Sigmoid colon (tissue), 4 donors: ENCODE data around the gene RAP2A.

Experiments
- CTCF ChIP-seq, 4 experiments: fragments of 450-650 bp in 3 of 4; fragments of 200-600 bp in 1 of 4; IDR thresholded peaks; one replicate each; pipeline ENCODE4 v1.5.1; 2016 to 2019; ENCODE audit warnings: antibody characterized with exemption in 4 of 4, mild to moderate bottlenecking in 3 of 4, moderate library complexity in 2 of 4
- EP300 ChIP-seq, 4 donors: sonication (generic); formaldehyde crosslinking; IDR thresholded peaks; one replicate each; pipeline ENCODE4 v1.6.1; 2017; ENCODE audit warnings: antibody characterized with exemption in 4 of 4
- POLR2A ChIP-seq, 2 donors: fragments of 450-650 bp; IDR thresholded peaks; one replicate each; pipeline ENCODE4 v1.6.1; 2016; ENCODE audit warnings: antibody characterized with exemption in 2 of 2, mild to moderate bottlenecking in 2 of 2, moderate library complexity in 2 of 2
- POLR2AphosphoS5 ChIP-seq, 4 donors: sonication (generic); formaldehyde crosslinking; IDR thresholded peaks; one replicate each; pipeline ENCODE4 v1.6.1; 2017; ENCODE audit warnings: antibody characterized with exemption in 4 of 4

GRCh38 chr13:97430296-97430695 lies 3.7 kb upstream of the RAP2A start:
- no peak for TF ChIP-seq CTCF (IDR thresholded peaks at IDR 0.05)
- TF ChIP-seq POLR2A (IDR thresholded peaks at IDR 0.05) = no peak
- no peak for TF ChIP-seq POLR2AphosphoS5 (IDR thresholded peaks at IDR 0.05)
- TF ChIP-seq EP300 (IDR thresholded peaks at IDR 0.05) = no peak
